Measurements from ENCODE around the gene MTUS2.

MTUS2 gene

GRCh38 chr13:28805193-28805819 is 14.8 kb upstream of the MTUS2 start:
- Histone ChIP-seq H3K36me3 (no peaks in the 10 kb centered on the region), H3K27ac (no peak overlapping the region), H3K4me3 (ENCODE audit: low read depth in 1 of 2, low read length in 1 of 2) (no peak overlapping the region), H3K4me1 (ENCODE audit: control insufficient read depth in 1 of 2, insufficient read depth in 1 of 2, low read depth in 1 of 2, low read length in 1 of 2) (no peaks in the 10 kb centered on the region), H3K9me3 (no peaks in the 10 kb centered on the region), H3K27me3 (peaks cover 15% of the 10 kb centered on the region)
- TF ChIP-seq CTCF (IDR thresholded peaks at IDR 0.05) = no peak

GRCh38 chr13:28817204-28817603 is 2.9 kb upstream of the MTUS2 start:
- no peak for TF ChIP-seq CTCF (IDR thresholded peaks at IDR 0.05)
- Histone ChIP-seq H3K36me3 (no peaks in the 10 kb centered on the region), H3K27ac (no peak overlapping the region), H3K9me3 (no peaks in the 10 kb centered on the region), H3K4me3 (ENCODE audit: low read depth in 1 of 2, low read length in 1 of 2) (no peak overlapping the region), H3K4me1 (ENCODE audit: control insufficient read depth in 1 of 2, insufficient read depth in 1 of 2, low read depth in 1 of 2, low read length in 1 of 2) (peaks cover 0 to 5% of the 10 kb centered on the region in 2 experiments), H3K27me3 (peaks cover 66% of the 10 kb centered on the region)

GRCh38 chr13:28819046-28819730 is 951 bp upstream of the MTUS2 start:
- H3K9me3 ChIP-seq = no peaks in the 10 kb centered on the region
- TF ChIP-seq CTCF (IDR thresholded peaks at IDR 0.05) = no peak
- H3K36me3 ChIP-seq = no peaks in the 10 kb centered on the region
- no peak overlapping the region for H3K4me3 ChIP-seq (ENCODE audit: low read depth in 1 of 2, low read length in 1 of 2)
- peaks cover 83% of the 10 kb centered on the region for H3K27me3 ChIP-seq
- peaks cover 0 to 5% of the 10 kb centered on the region in 2 experiments for H3K4me1 ChIP-seq (ENCODE audit: control insufficient read depth in 1 of 2, insufficient read depth in 1 of 2, low read depth in 1 of 2, low read length in 1 of 2)
- no peak overlapping the region for H3K27ac ChIP-seq

DNA sequence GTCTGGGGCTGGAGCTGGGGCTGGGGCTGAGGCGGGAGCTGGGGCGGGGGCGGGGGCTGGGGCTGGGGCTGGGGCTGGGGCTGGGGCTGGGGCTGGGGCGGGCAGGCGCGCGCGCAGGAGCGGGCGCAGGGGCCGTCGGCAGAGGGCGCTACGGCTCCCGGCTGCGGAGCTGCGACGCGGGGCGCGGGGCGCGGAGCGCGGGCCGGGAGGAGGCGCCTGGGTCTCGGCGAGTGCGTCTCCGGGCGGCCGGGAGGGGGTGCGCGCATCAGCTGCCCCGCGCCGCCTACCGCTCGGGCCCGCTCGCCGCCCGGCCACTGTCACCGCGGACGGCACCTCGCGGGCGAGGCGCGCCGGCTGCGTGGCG is 422 bp upstream of the MTUS2 start:
- H3K27ac ChIP-seq = no peak overlapping the region
- H3K4me1 ChIP-seq (ENCODE audit: control insufficient read depth in 1 of 2, insufficient read depth in 1 of 2, low read depth in 1 of 2, low read length in 1 of 2) = peaks cover 0 to 5% of the 10 kb centered on the region in 2 experiments
- peaks cover 78% of the 10 kb centered on the region for H3K27me3 ChIP-seq
- TF ChIP-seq CTCF (IDR thresholded peaks at IDR 0.05) = no peak
- H3K4me3 ChIP-seq (ENCODE audit: low read depth in 1 of 2, low read length in 1 of 2) = no peak overlapping the region
- no peaks in the 10 kb centered on the region for H3K36me3 ChIP-seq
- no peaks in the 10 kb centered on the region for H3K9me3 ChIP-seq

DNA sequence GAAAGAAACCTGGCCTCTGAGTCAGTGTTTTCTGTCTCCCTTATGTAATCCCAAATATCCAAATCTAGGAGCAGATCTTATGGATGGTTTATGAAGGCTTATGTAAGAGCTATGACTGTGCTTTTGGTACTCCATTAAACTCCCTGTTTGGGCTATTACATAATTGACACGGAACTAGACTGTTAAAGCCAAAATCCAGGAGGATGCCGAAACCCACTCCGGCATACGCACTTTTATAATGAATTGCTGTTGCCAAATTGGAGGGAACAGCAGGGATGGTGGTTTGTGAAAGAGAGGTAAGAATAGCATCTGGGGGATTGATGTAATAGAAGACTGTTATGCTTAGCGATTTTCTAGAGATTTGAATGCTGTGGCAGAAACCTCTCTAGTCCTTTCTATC is 2.0 kb downstream of the MTUS2 start:
- Histone ChIP-seq H3K27ac (no peak overlapping the region), H3K27me3 (peaks cover 71% of the 10 kb centered on the region)

More for the DNA sequence above, 2.0 kb downstream of the MTUS2 start:
- H3K4me1 ChIP-seq (ENCODE audit: control insufficient read depth in 1 of 2, insufficient read depth in 1 of 2, low read depth in 1 of 2, low read length in 1 of 2) = peaks cover 0 to 5% of the 10 kb centered on the region in 2 experiments
- no peak for TF ChIP-seq CTCF (IDR thresholded peaks at IDR 0.05)
- no peak overlapping the region for H3K4me3 ChIP-seq (ENCODE audit: low read depth in 1 of 2, low read length in 1 of 2)
- no peaks in the 10 kb centered on the region for H3K36me3 ChIP-seq
- H3K9me3 ChIP-seq = no peaks in the 10 kb centered on the region
